ENCODE measurements around the gene SCAMP5.

GRCh38 chr15:75002398-75002797 lies 7.0 kb downstream of the SCAMP5 start:
- TF ChIP-seq CTCF (optimal IDR thresholded peaks at IDR 0.05 in 1 of 3, IDR thresholded peaks at IDR 0.05 in 1 of 3, conservative IDR thresholded peaks at IDR 0.05 in 1 of 3; ENCODE audit: extremely low read depth in 1 of 3, insufficient read depth in 2 of 3, low read length in 3 of 3) (no peak), EZH2 (IDR thresholded peaks at IDR 0.05; ENCODE audit: low read length) (no peak)

Measured in keratinocyte (primary cell).